Hepatocyte (in vitro differentiated cells): ENCODE results near the gene RPL26.

Source experiments
- CTCF ChIP-seq: fragments of 200-600 bp; sonication (generic); IDR thresholded peaks from 2 replicates; pipeline ENCODE4 v1.5.1; 2016; ENCODE audit warnings: antibody characterized with exemption, mild to moderate bottlenecking; ENCODE audit not compliant: poor library complexity
- EZH2 ChIP-seq: fragments of 200-600 bp; sonication (generic); IDR thresholded peaks from 2 replicates; pipeline ENCODE4 v1.6.1; 2016; ENCODE audit warnings: antibody characterized with exemption, mild to moderate bottlenecking, borderline replicate concordance
- EZH2phosphoT487 ChIP-seq: fragments of 200-600 bp; sonication (generic); IDR thresholded peaks from one replicate; pipeline ENCODE4 v1.6.1; 2018; ENCODE audit warnings: antibody characterized with exemption, mild to moderate bottlenecking, low read depth, moderate library complexity; ENCODE audit not compliant: unreplicated experiment, severe bottlenecking

- no peak for TF ChIP-seq EZH2
- TF ChIP-seq CTCF, result no peak
- TF ChIP-seq EZH2phosphoT487, result no peak
Observed at GRCh38 chr17:8412089-8412488, 29.1 kb upstream of the RPL26 start.
